Breast epithelium (tissue), 3 donors: ENCODE data around the gene SPATA12.

Source experiments
- CTCF ChIP-seq, 3 donors: fragments of 450-650 bp; IDR thresholded peaks; one replicate each; pipeline ENCODE4 v1.5.1; 2016 to 2017; ENCODE audit warnings: antibody characterized with exemption in 3 of 3, mild to moderate bottlenecking in 3 of 3, moderate library complexity in 3 of 3
- POLR2A ChIP-seq: fragments of 450-650 bp; IDR thresholded peaks from one replicate; pipeline ENCODE4 v1.6.1; 2016; ENCODE audit warnings: antibody characterized with exemption, mild to moderate bottlenecking, moderate library complexity
- POLR2AphosphoS5 ChIP-seq, 3 donors: sonication (generic); formaldehyde crosslinking; IDR thresholded peaks; one replicate each; pipeline ENCODE4 v1.6.1; 2017; ENCODE audit warnings: antibody characterized with exemption in 3 of 3

GRCh38 chr3:57118254-57118653 is 57.8 kb downstream of the SPATA12 start:
- TF ChIP-seq POLR2AphosphoS5 (IDR thresholded peaks at IDR 0.05) (no peak), CTCF (IDR thresholded peaks at IDR 0.05) (no peak), POLR2A (no peak)
